Right cardiac atrium (tissue), 5 donors: ENCODE data around the gene U2SURP. TPM values are rescaled to one million over a fixed set of nuclear protein-coding genes. Genes with fewer than 3 reads are reported as not detected.
"Not testable (repeated sequence)": the region's sequence is repeated elsewhere in the genome, so short reads cannot be mapped to it uniquely, and the experiment has no call there.

ENCODE experiments used
- ATAC-seq, 2 donors: fragments of 200-7000 bp; cut with Tn5 transposase; one replicate each; pipeline versions ENCODE4 v1.8.0 to v1.9.1; 2020; ENCODE audit warnings: moderate library complexity in 2 of 2, mild to moderate bottlenecking in 1 of 2
- DNase-seq, 3 donors: peaks; one replicate each; pipeline ENCODE4 v3.0.0-alpha.2; 2020
- H3K27ac ChIP-seq: one replicate; pipeline ENCODE4 v1.5.1; 2013; ENCODE audit warnings: mild to moderate bottlenecking, low read length, control low read depth, moderate library complexity
- H3K27me3 ChIP-seq: one replicate; pipeline ENCODE4 v1.6.1; 2013; ENCODE audit not compliant: control insufficient read depth, insufficient read depth
- H3K4me1 ChIP-seq: one replicate; pipeline ENCODE4 v1.6.1; 2013; ENCODE audit warnings: low read length; ENCODE audit not compliant: control insufficient read depth, insufficient read depth
- H3K4me3 ChIP-seq: one replicate; pipeline ENCODE4 v1.5.1; 2013; ENCODE audit warnings: low read length, control low read depth
- H3K9me3 ChIP-seq: one replicate; pipeline ENCODE4 v1.6.1; 2013; ENCODE audit warnings: low read length; ENCODE audit not compliant: control insufficient read depth
- WGBS: extraction: QIAGEN DNeasy Blood & Tissue Kit; methylation state at CpG from one replicate; pipeline ENCODE4 v1.1.7; 2013; 5-methylcytosine and 5-hydroxymethylcytosine counted together
- intact Hi-C, 4 donors: fragments of 100-400 bp; cut with DNase I; formaldehyde crosslinking; loops; one replicate each; pipeline versions ENCODE4 v1.11.0 to v1.14.0; 2022 to 2023
- polyA plus RNA-seq: library from polyadenylated mRNA; stranded (reverse); fragments of 200-250 nt; gene quantifications from one replicate; pipeline ENCODE4 v1.2.3, GENCODE V29; 2013
- total RNA-seq, 4 donors: library from RNA; stranded (reverse); fragmentation: NEBNext Ultra II Directional; extraction: Animal tissue kit (Norgen Biotek cat#: 25700); gene quantifications; one replicate each; pipeline ENCODE4 v1.2.1, GENCODE V29; 2021
- donor health status: healthy with polysubstance abuse.
- donor health status: DM: no; HTN: yes; CAD: no.
- donor health status: DM: no; HTN: no; CAD: no.
- donor health status: DM: no; HTN: yes; CAD: no; lungs with severe emphysema.
- donor health status: DM: yes; HTN: yes; CAD: no.

The U2SURP gene
- total and polyA plus RNA-seq, 5 donors: 22.8 to 56.6 (median 50.8) TPM

GRCh38 chr3:143046075-143046474, 44.7 kb downstream of the U2SURP start:
- ATAC-seq, intact Hi-C loops, H3K27ac ChIP-seq, DNase-seq, H3K9me3 ChIP-seq, H3K4me3 ChIP-seq, H3K27me3 ChIP-seq, H3K4me1 ChIP-seq: not testable (repeated sequence)
- 96% methylated on average over 5 of the region's 5 CpGs for WGBS

- 91% methylated on average over 2 of the region's 2 CpGs for WGBS
- intact Hi-C loops: no loop called here
- ATAC-seq (no peak), DNase-seq (no peak)
- no peak overlapping the region for H3K27ac ChIP-seq
- H3K4me3 ChIP-seq: no peak overlapping the region
- no peaks in the 10 kb centered on the region for H3K9me3 ChIP-seq
- H3K27me3 ChIP-seq: no peaks in the 10 kb centered on the region
- H3K4me1 ChIP-seq: no peaks in the 10 kb centered on the region
These were observed 52.6 kb downstream of the U2SURP start for GRCh38 chr3:143054011-143054410.

GRCh38 chr3:143056372-143056771, 55.0 kb downstream of the U2SURP start:
- intact Hi-C loops: no loop called here
- WGBS: 94% methylated on average over 3 of the region's 3 CpGs
- H3K4me3 ChIP-seq: no peak overlapping the region

DNA sequence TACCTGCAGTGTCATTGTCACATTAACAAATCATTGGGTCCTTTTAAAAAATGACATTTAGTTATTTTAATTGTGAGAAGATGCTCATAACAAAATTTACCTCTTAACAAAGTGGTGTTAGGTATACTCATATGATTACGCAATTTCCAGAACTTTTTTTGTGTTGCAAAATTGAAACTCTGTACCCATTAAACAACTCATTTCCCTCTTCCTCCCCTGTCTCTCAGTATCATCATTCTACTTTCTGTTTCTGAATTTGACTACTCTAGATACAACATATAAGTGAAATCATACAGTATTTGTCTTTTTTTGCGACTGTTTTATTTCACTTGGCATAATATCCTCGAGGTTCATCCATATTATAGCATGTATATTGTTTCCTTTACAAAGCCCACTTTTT, 59.5 kb downstream of the U2SURP start:
- 86% methylated on average over 3 of the region's 3 CpGs for WGBS
- H3K27ac ChIP-seq: no peak overlapping the region
- no peaks in the 10 kb centered on the region for H3K4me1 ChIP-seq
- DNase-seq (no peak), ATAC-seq (no peak)
- no peak overlapping the region for H3K4me3 ChIP-seq
- H3K27me3 ChIP-seq: no peaks in the 10 kb centered on the region
- intact Hi-C loops: no loop called here
- H3K9me3 ChIP-seq: no peaks in the 10 kb centered on the region

More at GRCh38 chr3:143056372-143056771, 55.0 kb downstream of the U2SURP start:
- H3K27me3 ChIP-seq: no peaks in the 10 kb centered on the region
- no peak overlapping the region for H3K27ac ChIP-seq
- H3K9me3 ChIP-seq: no peaks in the 10 kb centered on the region
- no peaks in the 10 kb centered on the region for H3K4me1 ChIP-seq
- no peak for ATAC-seq
- no peak for DNase-seq

DNA sequence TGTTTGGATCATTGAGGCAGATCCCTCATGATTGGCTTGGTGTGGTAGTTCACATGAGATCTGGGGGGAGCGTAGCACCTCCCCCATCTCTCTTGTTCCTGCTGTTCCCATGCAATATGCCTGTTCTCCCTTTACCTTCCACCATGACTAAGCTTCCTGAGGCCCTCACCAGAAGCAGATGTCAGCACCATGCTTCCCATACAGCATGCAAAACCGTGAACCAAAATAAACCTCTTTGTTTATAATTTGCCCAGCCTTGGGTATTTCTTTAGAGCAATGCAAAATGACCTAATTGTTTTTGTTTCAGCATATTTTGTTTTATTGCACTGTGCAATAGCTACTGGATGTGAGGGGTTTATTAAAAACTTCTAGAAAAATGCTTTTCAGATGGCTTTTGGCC, 61.6 kb downstream of the U2SURP start:
- DNase-seq (no peak), ATAC-seq (no peak)
- Histone ChIP-seq H3K4me3 (no peak overlapping the region), H3K9me3 (no peaks in the 10 kb centered on the region), H3K4me1 (no peaks in the 10 kb centered on the region), H3K27me3 (no peaks in the 10 kb centered on the region), H3K27ac (no peak overlapping the region)
- WGBS: 82% methylated on average over 2 of the region's 2 CpGs
- intact Hi-C loops: no loop called here

DNA sequence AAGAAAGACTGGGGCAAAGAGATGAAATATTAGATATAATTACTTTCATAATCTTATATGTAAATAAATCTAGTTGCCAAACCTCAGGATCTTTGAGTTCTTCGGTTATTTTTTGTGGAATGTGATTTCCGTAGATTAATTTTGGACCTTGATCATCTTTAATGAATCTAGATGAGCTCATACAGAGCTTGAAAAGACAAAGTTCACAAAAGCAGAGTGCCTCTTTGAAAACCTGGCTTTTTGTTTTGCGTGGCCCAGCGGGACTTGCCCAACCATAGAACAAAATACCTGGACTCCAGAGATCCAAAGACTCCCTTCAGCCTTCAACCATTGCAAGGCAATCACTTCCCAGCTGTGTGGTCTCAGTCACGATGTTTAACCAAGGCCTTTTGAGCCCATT, 63.4 kb downstream of the U2SURP start:
- DNase-seq (no peak), ATAC-seq (no peak)
- no peaks in the 10 kb centered on the region for H3K27me3 ChIP-seq
- 91% methylated on average over 5 of the region's 5 CpGs for WGBS
- H3K4me3 ChIP-seq: no peak overlapping the region
- intact Hi-C loops: no loop called here
- no peaks in the 10 kb centered on the region for H3K9me3 ChIP-seq
- H3K4me1 ChIP-seq: no peaks in the 10 kb centered on the region
- H3K27ac ChIP-seq: no peak overlapping the region

DNA sequence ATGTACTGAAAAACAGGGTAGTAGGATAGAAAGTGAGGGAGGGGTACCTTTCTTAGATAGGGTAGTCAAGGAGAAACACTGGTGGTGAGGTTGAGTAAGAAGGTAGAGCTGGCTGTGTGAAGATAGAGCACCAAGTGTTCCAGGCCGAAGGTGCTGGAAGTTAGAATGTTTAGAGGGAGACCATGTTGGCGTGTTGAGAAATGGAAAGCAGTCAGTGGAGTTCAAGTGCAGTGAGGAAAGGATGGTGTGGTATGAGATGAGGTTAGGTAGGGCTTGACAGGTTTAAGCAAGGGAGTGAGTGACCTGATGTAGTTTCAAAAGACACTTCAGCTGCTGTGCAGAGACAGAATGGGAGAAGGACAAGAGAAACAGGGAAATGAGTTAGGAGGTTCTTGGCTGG, 64.0 kb downstream of the U2SURP start:
- no peak for DNase-seq
- Histone ChIP-seq H3K27me3 (no peaks in the 10 kb centered on the region), H3K4me1 (no peaks in the 10 kb centered on the region), H3K4me3 (no peak overlapping the region), H3K9me3 (no peaks in the 10 kb centered on the region), H3K27ac (no peak overlapping the region)
- intact Hi-C loops: no loop called here
- ATAC-seq: no peak
- WGBS: 83% methylated on average over 2 of the region's 2 CpGs

DNA sequence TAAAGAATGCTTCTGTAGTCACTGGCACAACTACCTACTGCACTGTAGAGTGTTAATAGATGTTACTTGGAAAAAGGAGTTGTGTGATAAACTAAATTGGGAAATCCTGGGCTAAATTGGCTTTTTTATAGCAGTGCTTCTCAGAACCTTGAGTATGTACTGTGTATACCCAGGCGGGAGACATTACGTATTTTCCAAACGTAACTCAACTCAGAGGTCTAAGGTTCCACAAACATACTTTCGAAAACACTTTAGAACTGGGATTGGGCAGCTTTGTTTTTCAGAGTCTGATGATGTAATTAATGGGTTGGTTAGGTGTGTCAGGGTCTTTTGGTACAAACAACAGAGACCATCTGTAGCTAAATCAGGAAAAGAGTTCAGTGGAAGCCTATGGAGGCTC, 64.7 kb downstream of the U2SURP start:
- no peaks in the 10 kb centered on the region for H3K4me1 ChIP-seq
- intact Hi-C loops: no loop called here
- no peak overlapping the region for H3K4me3 ChIP-seq
- no peak for DNase-seq
- H3K27ac ChIP-seq: no peak overlapping the region
- no peaks in the 10 kb centered on the region for H3K27me3 ChIP-seq
- WGBS: 89% methylated on average over 4 of the region's 4 CpGs
- H3K9me3 ChIP-seq: no peaks in the 10 kb centered on the region
- ATAC-seq: no peak

- DNase-seq (no peak), ATAC-seq (no peak)
- Histone ChIP-seq H3K27ac (no peak overlapping the region), H3K4me1 (no peaks in the 10 kb centered on the region), H3K4me3 (no peak overlapping the region), H3K27me3 (no peaks in the 10 kb centered on the region), H3K9me3 (no peaks in the 10 kb centered on the region)
- intact Hi-C loops: no loop called here
- 79% methylated on average over 3 of the region's 3 CpGs for WGBS
These were observed 65.8 kb downstream of the U2SURP start for GRCh38 chr3:143067201-143067600.

DNA sequence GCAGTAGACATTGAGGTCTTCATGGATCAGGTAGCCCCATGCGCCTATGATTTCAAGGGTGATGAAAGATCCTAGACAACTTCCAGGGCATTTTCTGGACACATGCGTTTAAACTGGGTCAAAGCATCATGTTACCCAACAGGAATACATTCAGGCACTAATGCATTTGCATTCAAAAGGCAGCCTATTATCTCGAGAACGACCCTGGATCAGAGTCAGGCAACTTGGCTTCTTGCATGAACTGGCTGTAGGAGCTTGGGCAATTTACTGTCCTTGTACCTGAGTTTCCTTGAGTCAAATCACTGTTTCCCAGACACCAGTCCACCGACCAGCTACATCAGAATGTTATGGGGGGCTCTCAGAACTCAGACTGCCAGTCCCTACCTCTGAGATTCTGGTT, 66.7 kb downstream of the U2SURP start:
- H3K4me1 ChIP-seq: no peaks in the 10 kb centered on the region
- intact Hi-C loops: no loop called here
- H3K27ac ChIP-seq: no peak overlapping the region
- no peaks in the 10 kb centered on the region for H3K9me3 ChIP-seq
- no peaks in the 10 kb centered on the region for H3K27me3 ChIP-seq
- no peak overlapping the region for H3K4me3 ChIP-seq
- ATAC-seq (no peak), DNase-seq (no peak)
- WGBS: 75% methylated on average over 5 of the region's 5 CpGs

- DNase-seq: no peak
- 69% methylated on average over 3 of the region's 3 CpGs for WGBS
These were observed 69.7 kb downstream of the U2SURP start for GRCh38 chr3:143070977-143071551.

DNA sequence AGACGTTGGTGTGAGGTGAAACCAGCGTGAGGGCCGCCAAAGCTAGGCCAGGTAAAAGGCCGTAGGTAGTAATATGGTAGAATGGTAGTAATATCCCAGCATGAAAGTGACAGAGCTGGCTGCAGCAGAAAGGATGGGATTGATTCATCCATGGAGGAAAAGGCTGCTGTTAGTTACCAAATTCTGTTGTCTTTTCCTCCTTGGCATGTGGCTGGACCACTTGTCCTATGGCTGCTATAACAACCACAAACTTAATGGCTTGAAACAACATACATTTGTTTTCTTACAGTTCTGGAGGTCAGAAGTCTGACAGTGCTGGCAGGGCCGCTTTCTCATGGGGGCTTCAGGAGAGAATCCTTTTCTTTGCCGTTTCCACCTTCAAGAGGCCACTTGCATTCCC, 70.4 kb downstream of the U2SURP start:
- Histone ChIP-seq H3K4me3 (no peak overlapping the region), H3K27ac (no peak overlapping the region), H3K4me1 (no peaks in the 10 kb centered on the region), H3K9me3 (no peaks in the 10 kb centered on the region), H3K27me3 (no peaks in the 10 kb centered on the region)
- WGBS: 93% methylated on average over 6 of the region's 6 CpGs
- intact Hi-C loops: no loop called here
- no peak for ATAC-seq
- no peak for DNase-seq

More at GRCh38 chr3:143070977-143071551, 69.7 kb downstream of the U2SURP start:
- Histone ChIP-seq H3K27ac (no peak overlapping the region), H3K4me1 (no peaks in the 10 kb centered on the region), H3K4me3 (no peak overlapping the region), H3K27me3 (no peaks in the 10 kb centered on the region), H3K9me3 (no peaks in the 10 kb centered on the region)
- intact Hi-C loops: no loop called here
- ATAC-seq: no peak
